Fibroblast of peridontal ligament (primary cell): ENCODE results near the gene C1R.
"Not testable (repeated sequence)": the region's sequence is repeated elsewhere in the genome, so short reads cannot be mapped to it uniquely, and the experiment has no call there.

Experiments used
- DNase-seq: peaks from one replicate; pipeline ENCODE4 v3.0.0-alpha.2; 2010; ENCODE audit errors: extremely low read depth

C1R gene

GRCh38 chr12:7037411-7037810, 54.8 kb downstream of the C1R start:
- DNase-seq = not testable (repeated sequence)

GRCh38 chr12:7035463-7035862, 56.8 kb downstream of the C1R start:
- no peak for DNase-seq

- DNase-seq = no peak
These were observed 57.8 kb downstream of the C1R start for GRCh38 chr12:7034464-7034863.

DNA sequence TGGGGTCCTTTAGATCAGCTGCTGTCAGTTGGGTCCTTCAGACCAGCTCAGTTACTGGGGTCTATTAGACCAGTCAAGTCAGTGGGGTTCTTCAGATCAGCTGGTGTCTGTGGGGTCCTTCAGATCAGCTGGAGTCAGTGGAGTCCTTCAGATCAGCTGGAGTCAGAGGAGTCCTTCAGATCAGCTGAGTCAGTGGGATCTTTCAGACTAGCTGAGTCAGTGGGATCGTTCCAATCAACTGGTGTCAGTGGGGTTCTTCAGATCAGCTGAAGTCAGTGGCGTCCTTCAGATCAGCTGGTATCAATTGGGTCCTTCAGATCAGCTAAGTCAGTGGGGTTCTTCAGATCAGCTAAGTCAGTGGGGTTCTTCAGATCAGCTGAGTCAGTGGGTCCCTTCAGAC, 59.3 kb downstream of the C1R start:
- no peak for DNase-seq

GRCh38 chr12:7031306-7031705, 60.9 kb downstream of the C1R start:
- no peak for DNase-seq
